Fibroblast of lung (primary cell): ENCODE data around the gene CRTAC1. TPM values are rescaled to one million over a fixed set of nuclear protein-coding genes. Genes with fewer than 3 reads are reported as not detected.

Experiments
- DNase-seq, 2 donors: peaks; one replicate each; pipeline versions ENCODE4 v3.0.0 to v3.0.0-alpha.2; 2010; ENCODE audit warnings: low read depth in 2 of 2
- H2AFZ ChIP-seq: 2 replicates; pipeline ENCODE4 v1.5.1; 2012; ENCODE audit warnings: low read length, control low read depth, inconsistent platforms
- H3K27ac ChIP-seq: 2 replicates; pipeline ENCODE4 v1.5.1; 2011; ENCODE audit warnings: low read length, control low read depth; ENCODE audit not compliant: insufficient read depth
- H3K27me3 ChIP-seq: 2 replicates; pipeline ENCODE4 v1.5.1; 2011; ENCODE audit warnings: mild to moderate bottlenecking, low read length; ENCODE audit not compliant: control insufficient read depth, insufficient read depth
- H3K36me3 ChIP-seq: 2 replicates; pipeline ENCODE4 v1.5.1; 2011; ENCODE audit warnings: low read length; ENCODE audit not compliant: control insufficient read depth, insufficient read depth
- H3K4me1 ChIP-seq: 2 replicates; pipeline ENCODE4 v1.5.1; 2011; ENCODE audit warnings: low read length; ENCODE audit not compliant: control insufficient read depth, insufficient read depth; ENCODE audit errors: extremely low read depth
- H3K4me2 ChIP-seq: 2 replicates; pipeline ENCODE4 v1.5.1; 2011; ENCODE audit warnings: low read length, control low read depth; ENCODE audit not compliant: insufficient read depth; ENCODE audit errors: extremely low read depth
- H3K4me3 ChIP-seq, 4 experiments: fragments of 200-600 bp in 1 of 4; sonication (generic) in 1 of 4; replicated peaks in 1 of 4; 2 replicates each; pipeline ENCODE4 v1.5.1; 2011 to 2016; ENCODE audit warnings: low read length in 4 of 4, low read depth in 3 of 4, mild to moderate bottlenecking in 3 of 4, control low read depth in 2 of 4, inconsistent platforms in 1 of 4, mixed read lengths in 1 of 4; ENCODE audit not compliant: insufficient read depth in 1 of 4; ENCODE audit errors: control extremely low read depth in 1 of 4
- H3K79me2 ChIP-seq: 2 replicates; pipeline ENCODE4 v1.5.1; 2012; ENCODE audit warnings: mild to moderate bottlenecking, low read length, inconsistent platforms; ENCODE audit not compliant: control insufficient read depth, insufficient read depth
- H3K9ac ChIP-seq: 2 replicates; pipeline ENCODE4 v1.5.1; 2011; ENCODE audit warnings: mild to moderate bottlenecking, low read length, control low read depth; ENCODE audit not compliant: insufficient read depth
- H3K9me3 ChIP-seq: 2 replicates; pipeline ENCODE4 v1.5.1; 2012; ENCODE audit warnings: low read depth, low read length; ENCODE audit not compliant: control insufficient read depth, insufficient read depth
- H4K20me1 ChIP-seq: 2 replicates; pipeline ENCODE4 v1.5.1; 2011; ENCODE audit warnings: low read length; ENCODE audit not compliant: control insufficient read depth, insufficient read depth; ENCODE audit errors: extremely low read depth
- EZH2 ChIP-seq: IDR thresholded peaks from 2 replicates; pipeline ENCODE4 v1.5.1; 2012; ENCODE audit warnings: low read length, control low read depth, mild to moderate bottlenecking; ENCODE audit errors: missing control alignments
- polyA plus RNA-seq, 2 donors: library from polyadenylated mRNA; depleted of rRNA in 1 of 2; stranded (reverse) in 1 of 2; unstranded in 1 of 2; fragments of >200 nt; gene quantifications; 2 replicates each; pipeline ENCODE4 v1.2.1, GENCODE V29; 2011 to 2012; ENCODE audit warnings: missing spikeins in 1 of 2
- total RNA-seq: library from RNA; depleted of rRNA; stranded (reverse); fragments of >200 nt; gene quantifications from 2 replicates; pipeline ENCODE4 v1.2.1, GENCODE V29; 2014
- TF ChIP-seq, protein P1 (sequence below), 2 donors: IDR thresholded peaks in 1 of 2; conservative IDR thresholded peaks in 1 of 2; 1 replicate in 1 of 2; 2 replicates in 1 of 2; pipeline ENCODE4 v1.5.1; 2011 to 2012; ENCODE audit warnings: low read length in 2 of 2, control low read depth in 1 of 2, inconsistent platforms in 1 of 2, low read depth in 1 of 2, mild to moderate bottlenecking in 1 of 2

Gene CRTAC1
- total and polyA plus RNA-seq, 2 donors (not counting 1 experiment from before 2014, with no cell fraction given) = not detected

GRCh38 chr10:97888134-97888533 is 142.3 kb downstream of the CRTAC1 start:
- Histone ChIP-seq H3K79me2 (no peaks in the 10 kb centered on the region), H4K20me1 (no peaks in the 10 kb centered on the region)

DNA sequence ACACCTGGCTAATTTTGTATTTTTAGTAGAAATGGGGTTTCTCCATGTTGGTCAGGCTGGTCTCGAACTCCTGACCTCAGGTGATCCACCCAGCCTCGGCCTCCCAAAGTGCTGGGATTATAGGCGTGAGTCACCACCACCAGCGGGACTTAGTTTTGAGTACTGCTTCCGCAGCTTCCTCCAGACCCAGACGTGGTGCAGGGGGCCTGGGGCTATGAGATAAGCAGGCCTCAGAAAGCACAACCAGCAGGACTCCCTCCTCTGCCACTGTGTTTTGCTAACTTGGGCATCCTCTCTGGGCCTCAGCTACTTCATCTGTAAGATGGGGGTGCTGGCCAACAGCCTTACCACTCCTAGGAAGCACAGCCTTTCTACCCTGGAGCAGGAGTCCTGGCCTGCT is 143.0 kb downstream of the CRTAC1 start:
- H3K27me3 ChIP-seq = no peaks in the 10 kb centered on the region
- no peaks in the 10 kb centered on the region for H3K36me3 ChIP-seq
- H3K4me2 ChIP-seq = no peak overlapping the region
- no peak overlapping the region for H2AFZ ChIP-seq
- H3K27ac ChIP-seq = no peak overlapping the region
- H3K9ac ChIP-seq = no peak overlapping the region
- DNase-seq = no peak
- no peaks in the 10 kb centered on the region for H3K79me2 ChIP-seq
- no peaks in the 10 kb centered on the region for H3K9me3 ChIP-seq
- TF ChIP-seq, protein P1, sequence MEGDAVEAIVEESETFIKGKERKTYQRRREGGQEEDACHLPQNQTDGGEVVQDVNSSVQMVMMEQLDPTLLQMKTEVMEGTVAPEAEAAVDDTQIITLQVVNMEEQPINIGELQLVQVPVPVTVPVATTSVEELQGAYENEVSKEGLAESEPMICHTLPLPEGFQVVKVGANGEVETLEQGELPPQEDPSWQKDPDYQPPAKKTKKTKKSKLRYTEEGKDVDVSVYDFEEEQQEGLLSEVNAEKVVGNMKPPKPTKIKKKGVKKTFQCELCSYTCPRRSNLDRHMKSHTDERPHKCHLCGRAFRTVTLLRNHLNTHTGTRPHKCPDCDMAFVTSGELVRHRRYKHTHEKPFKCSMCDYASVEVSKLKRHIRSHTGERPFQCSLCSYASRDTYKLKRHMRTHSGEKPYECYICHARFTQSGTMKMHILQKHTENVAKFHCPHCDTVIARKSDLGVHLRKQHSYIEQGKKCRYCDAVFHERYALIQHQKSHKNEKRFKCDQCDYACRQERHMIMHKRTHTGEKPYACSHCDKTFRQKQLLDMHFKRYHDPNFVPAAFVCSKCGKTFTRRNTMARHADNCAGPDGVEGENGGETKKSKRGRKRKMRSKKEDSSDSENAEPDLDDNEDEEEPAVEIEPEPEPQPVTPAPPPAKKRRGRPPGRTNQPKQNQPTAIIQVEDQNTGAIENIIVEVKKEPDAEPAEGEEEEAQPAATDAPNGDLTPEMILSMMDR (conservative IDR thresholded peaks at IDR 0.05 in 1 of 2, IDR thresholded peaks at IDR 0.05 in 1 of 2; ENCODE audit: low read depth in 1 of 2, low read length in 2 of 2) = no peak
- TF ChIP-seq EZH2 = no peak
- no peaks in the 10 kb centered on the region for H4K20me1 ChIP-seq
- H3K4me3 ChIP-seq = no peak overlapping the region
- H3K4me1 ChIP-seq = peaks cover 4% of the 10 kb centered on the region

More at GRCh38 chr10:97888134-97888533, 142.3 kb downstream of the CRTAC1 start:
- H2AFZ ChIP-seq = no peak overlapping the region
- peaks cover 4% of the 10 kb centered on the region for H3K4me1 ChIP-seq
- H3K9ac ChIP-seq = no peak overlapping the region
- H3K9me3 ChIP-seq = no peaks in the 10 kb centered on the region
- no peaks in the 10 kb centered on the region for H3K36me3 ChIP-seq
- TF ChIP-seq, protein P1 (conservative IDR thresholded peaks at IDR 0.05 in 1 of 2, IDR thresholded peaks at IDR 0.05 in 1 of 2; ENCODE audit: low read depth in 1 of 2, low read length in 2 of 2) = no peak
- no peak for TF ChIP-seq EZH2
- no peak overlapping the region for H3K4me3 ChIP-seq
- H3K27me3 ChIP-seq = no peaks in the 10 kb centered on the region
- H3K4me2 ChIP-seq = no peak overlapping the region
- H3K27ac ChIP-seq = no peak overlapping the region
- no peak for DNase-seq

- Histone ChIP-seq H3K4me2 (no peak overlapping the region), H3K36me3 (no peaks in the 10 kb centered on the region), H2AFZ (no peak overlapping the region), H3K79me2 (no peaks in the 10 kb centered on the region), H3K27me3 (no peaks in the 10 kb centered on the region), H3K4me1 (peaks cover 4% of the 10 kb centered on the region), H3K4me3 (no peak overlapping the region), H4K20me1 (no peaks in the 10 kb centered on the region), H3K9ac (no peak overlapping the region), H3K9me3 (no peaks in the 10 kb centered on the region), H3K27ac (no peak overlapping the region)
- TF ChIP-seq, protein P1 (conservative IDR thresholded peaks at IDR 0.05 in 1 of 2, IDR thresholded peaks at IDR 0.05 in 1 of 2; ENCODE audit: low read depth in 1 of 2, low read length in 2 of 2) = no peak
- TF ChIP-seq EZH2 = no peak
- no peak for DNase-seq
Measured at GRCh38 chr10:97886286-97886685, 144.1 kb downstream of the CRTAC1 start.
